Mesendoderm (in vitro differentiated cells): ENCODE measurements around the gene HRG.
A peak's percentile ranks its signal among the peaks of the same experiment; 100 is the strongest.

Source experiments
- DNase-seq: peaks from one replicate; pipeline ENCODE4 v3.0.0; 2013
- H2AK5ac ChIP-seq: 2 replicates; pipeline ENCODE4 v1.6.1; 2013; ENCODE audit warnings: low read length, inconsistent platforms
- H2BK120ac ChIP-seq: 2 replicates; pipeline ENCODE4 v1.6.1; 2013; ENCODE audit warnings: low read depth, mild to moderate bottlenecking, low read length, moderate library complexity, mixed read lengths
- H2BK15ac ChIP-seq: replicated peaks from 2 replicates; pipeline ENCODE4 v1.6.1; 2013; ENCODE audit warnings: low read depth, mild to moderate bottlenecking, moderate library complexity
- H2BK5ac ChIP-seq: 2 replicates; pipeline ENCODE4 v1.6.1; 2013; ENCODE audit warnings: low read length, inconsistent platforms
- H3K18ac ChIP-seq: 2 replicates; pipeline ENCODE4 v1.6.1; 2013; ENCODE audit warnings: mild to moderate bottlenecking, low read length, mixed read lengths
- H3K23ac ChIP-seq: one replicate; pipeline ENCODE4 v1.6.1; 2013; ENCODE audit warnings: low read length
- H3K27ac ChIP-seq: 2 replicates; pipeline ENCODE4 v1.5.1; 2013; ENCODE audit warnings: low read depth, mild to moderate bottlenecking, inconsistent platforms, low read length, moderate library complexity
- H3K27me3 ChIP-seq: 2 replicates; pipeline ENCODE4 v1.6.1; 2013; ENCODE audit warnings: low read length, control low read depth, mild to moderate bottlenecking, inconsistent platforms; ENCODE audit not compliant: insufficient read depth, poor library complexity
- H3K36me3 ChIP-seq: 2 replicates; pipeline ENCODE4 v1.6.1; 2013; ENCODE audit warnings: low read length, inconsistent platforms; ENCODE audit not compliant: control insufficient read depth, insufficient read depth
- H3K4ac ChIP-seq: one replicate; pipeline ENCODE4 v1.6.1; 2013; ENCODE audit warnings: low read depth, mild to moderate bottlenecking, low read length, moderate library complexity
- H3K4me1 ChIP-seq: 2 replicates; pipeline ENCODE4 v1.6.1; 2013; ENCODE audit warnings: low read depth, low read length, inconsistent platforms; ENCODE audit not compliant: control insufficient read depth
- H3K4me2 ChIP-seq: 2 replicates; pipeline ENCODE4 v1.6.1; 2013; ENCODE audit warnings: low read length
- H3K4me3 ChIP-seq: 2 replicates; pipeline ENCODE4 v1.5.1; 2013; ENCODE audit warnings: mild to moderate bottlenecking, low read length
- H3K56ac ChIP-seq: one replicate; pipeline ENCODE4 v1.6.1; 2013; ENCODE audit warnings: low read length
- H3K79me1 ChIP-seq: 2 replicates; pipeline ENCODE4 v1.6.1; 2013; ENCODE audit warnings: low read length, inconsistent platforms
- H3K79me2 ChIP-seq: 2 replicates; pipeline ENCODE4 v1.6.1; 2013; ENCODE audit warnings: mild to moderate bottlenecking, low read length; ENCODE audit not compliant: control insufficient read depth, insufficient read depth
- H3K9ac ChIP-seq: 2 replicates; pipeline ENCODE4 v1.6.1; 2013; ENCODE audit warnings: low read length, inconsistent platforms
- H4K5ac ChIP-seq: one replicate; pipeline ENCODE4 v1.6.1; 2013; ENCODE audit warnings: low read length
- H4K8ac ChIP-seq: one replicate; pipeline ENCODE4 v1.6.1; 2013; ENCODE audit warnings: low read depth, mild to moderate bottlenecking, control low read depth, low read length, moderate library complexity
- WGBS: extraction: QIAGEN DNeasy Blood & Tissue Kit; methylation state at CpG from one replicate; pipeline ENCODE4 v1.1.7; 2013; ENCODE audit warnings: low lambda C conversion rate, missing lambda C conversion rate; ENCODE audit not compliant: insufficient coverage; ENCODE audit errors: extremely low coverage; 5-methylcytosine and 5-hydroxymethylcytosine counted together

Gene HRG

GRCh38 chr3:186663361-186664118, 2.3 kb upstream of the HRG start:
- DNase-seq: peak; percentile 84
- peak overlapping the region; percentile 27 for H3K9ac ChIP-seq
- no peaks in the 10 kb centered on the region for H3K79me2 ChIP-seq
- no peaks in the 10 kb centered on the region for H3K27me3 ChIP-seq
- H3K27ac ChIP-seq: peak overlapping the region; percentile 56
- WGBS: no CpG with 5 or more reads among the region's 7 CpGs
- no peaks in the 10 kb centered on the region for H3K79me1 ChIP-seq
- no peak overlapping the region for H4K8ac ChIP-seq
- peak overlapping the region; percentile 40 for H3K18ac ChIP-seq
- peak overlapping the region; percentile 76 for H2BK5ac ChIP-seq
- no peak overlapping the region for H3K4me2 ChIP-seq
- H2BK15ac ChIP-seq: no peak overlapping the region
- H4K5ac ChIP-seq: no peak overlapping the region
- no peaks in the 10 kb centered on the region for H3K36me3 ChIP-seq
- H3K4me3 ChIP-seq: no peak overlapping the region
- H3K4me1 ChIP-seq: peaks cover 8% of the 10 kb centered on the region
- peak overlapping the region; percentile 63 for H3K4ac ChIP-seq
- H3K23ac ChIP-seq: no peak overlapping the region
- peak overlapping the region; percentile 75 for H3K56ac ChIP-seq
- no peak overlapping the region for H2AK5ac ChIP-seq
- no peak overlapping the region for H2BK120ac ChIP-seq

- Histone ChIP-seq H3K4ac (peak overlapping the region; percentile 97), H2BK5ac (peak overlapping the region; percentile 76), H4K8ac (no peak overlapping the region), H3K18ac (peak overlapping the region; percentile 40), H3K27me3 (no peaks in the 10 kb centered on the region), H3K4me1 (peaks cover 8% of the 10 kb centered on the region), H2BK120ac (peak overlapping the region; percentile 68), H3K27ac (peak overlapping the region; percentile 56), H3K4me3 (no peak overlapping the region), H3K79me1 (no peaks in the 10 kb centered on the region), H3K4me2 (no peak overlapping the region), H2BK15ac (no peak overlapping the region), H3K9ac (peak overlapping the region; percentile 3), H4K5ac (no peak overlapping the region), H3K36me3 (no peaks in the 10 kb centered on the region), H3K23ac (no peak overlapping the region), H3K79me2 (no peaks in the 10 kb centered on the region), H2AK5ac (no peak overlapping the region), H3K56ac (peak overlapping the region; percentile 76)
- peak; percentile 82 for DNase-seq
These were observed 1.7 kb upstream of the HRG start for GRCh38 chr3:186664119-186664495.

GRCh38 chr3:186664506-186664905, 1.3 kb upstream of the HRG start:
- WGBS: no CpG with 5 or more reads among the region's 4 CpGs
- H2AK5ac ChIP-seq: no peak overlapping the region

GRCh38 chr3:186668426-186668825, 2.6 kb downstream of the HRG start:
- H4K8ac ChIP-seq: no peak overlapping the region
- no peak overlapping the region for H4K5ac ChIP-seq
- H2BK15ac ChIP-seq: no peak overlapping the region
- H2BK5ac ChIP-seq: no peak overlapping the region
- H3K23ac ChIP-seq: no peak overlapping the region
- H3K4me3 ChIP-seq: no peak overlapping the region
- H3K56ac ChIP-seq: no peak overlapping the region
- no peaks in the 10 kb centered on the region for H3K79me1 ChIP-seq
- H3K36me3 ChIP-seq: no peaks in the 10 kb centered on the region
- no CpG with 5 or more reads among the region's 6 CpGs for WGBS
- DNase-seq: peak; percentile 59
- H3K27ac ChIP-seq: no peak overlapping the region
- peaks cover 8% of the 10 kb centered on the region for H3K4me1 ChIP-seq
- H3K79me2 ChIP-seq: no peaks in the 10 kb centered on the region
- no peak overlapping the region for H2BK120ac ChIP-seq
- H3K4ac ChIP-seq: no peak overlapping the region
- H3K18ac ChIP-seq: no peak overlapping the region
- H3K4me2 ChIP-seq: no peak overlapping the region
- H2AK5ac ChIP-seq: no peak overlapping the region
- H3K27me3 ChIP-seq: no peaks in the 10 kb centered on the region
- H3K9ac ChIP-seq: no peak overlapping the region

More at GRCh38 chr3:186664506-186664905, 1.3 kb upstream of the HRG start:
- Histone ChIP-seq H2BK120ac (peak overlapping the region; percentile 68), H2BK5ac (peak overlapping the region; percentile 74), H3K36me3 (no peaks in the 10 kb centered on the region), H3K4me1 (peaks cover 8% of the 10 kb centered on the region), H3K9ac (peak overlapping the region; percentile 3), H3K79me2 (no peaks in the 10 kb centered on the region), H4K5ac (no peak overlapping the region), H3K23ac (no peak overlapping the region), H3K4me3 (no peak overlapping the region), H3K79me1 (no peaks in the 10 kb centered on the region), H3K27me3 (no peaks in the 10 kb centered on the region), H3K18ac (peak overlapping the region; percentile 29), H2BK15ac (no peak overlapping the region), H4K8ac (no peak overlapping the region), H3K27ac (peak overlapping the region; percentile 56), H3K4me2 (no peak overlapping the region), H3K56ac (peak overlapping the region; percentile 76), H3K4ac (peak overlapping the region; percentile 97)
- DNase-seq: peak; percentile 72

- Histone ChIP-seq H3K79me2 (no peaks in the 10 kb centered on the region), H4K5ac (no peak overlapping the region), H3K18ac (peak overlapping the region; percentile 45), H3K79me1 (no peaks in the 10 kb centered on the region), H3K23ac (no peak overlapping the region), H3K27me3 (no peaks in the 10 kb centered on the region), H3K9ac (no peak overlapping the region), H2AK5ac (no peak overlapping the region), H3K4me1 (peaks cover 3% of the 10 kb centered on the region), H3K27ac (no peak overlapping the region), H4K8ac (no peak overlapping the region), H3K4ac (peak overlapping the region; percentile 43), H3K4me2 (no peak overlapping the region), H3K4me3 (no peak overlapping the region), H3K36me3 (no peaks in the 10 kb centered on the region), H2BK15ac (no peak overlapping the region), H2BK5ac (no peak overlapping the region), H3K56ac (no peak overlapping the region), H2BK120ac (no peak overlapping the region)
- peak; percentile 32 for DNase-seq
- no CpG with 5 or more reads among the region's 2 CpGs for WGBS
These were observed 3.7 kb downstream of the HRG start for GRCh38 chr3:186669378-186670084.
